ENCODE results near the gene SUSD6.
"Not testable (repeated sequence)": the region's sequence is repeated elsewhere in the genome, so short reads cannot be mapped to it uniquely, and the experiment has no call there.

The SUSD6 gene

GRCh38 chr14:69696633-69697557, 85.5 kb downstream of the SUSD6 start:
- H3K9me3 ChIP-seq (ENCODE audit: control insufficient read depth in 5 of 5, low read length in 5 of 5), result no peaks in the 10 kb centered on the region
- peaks cover 22 to 76% (median 64%) of the 10 kb centered on the region in 5 donors for H3K4me1 ChIP-seq (ENCODE audit: control insufficient read depth in 5 of 5, insufficient read depth in 5 of 5, low read length in 5 of 5)
- peak overlapping the region in 1 of 5 donors; percentile 5 for H3K9ac ChIP-seq (ENCODE audit: low read length in 5 of 5)
- no peaks in the 10 kb centered on the region for H3K27me3 ChIP-seq (ENCODE audit: control insufficient read depth in 5 of 5, insufficient read depth in 4 of 5, low read length in 5 of 5)
- no peak overlapping the region for H3K4me3 ChIP-seq (ENCODE audit: low read depth in 1 of 5, low read length in 5 of 5)
- no peaks in the 10 kb centered on the region for H3K36me3 ChIP-seq (ENCODE audit: control insufficient read depth in 5 of 5, insufficient read depth in 5 of 5, low read length in 5 of 5)
- H3K27ac ChIP-seq (ENCODE audit: low read depth, low read length), result peak overlapping the region; percentile 84

- no peak overlapping the region for H3K9ac ChIP-seq (ENCODE audit: low read length in 5 of 5)
These were observed 87.2 kb downstream of the SUSD6 start for GRCh38 chr14:69698572-69698971.

GRCh38 chr14:69699243-69699642, 87.8 kb downstream of the SUSD6 start:
- H3K27me3 ChIP-seq (ENCODE audit: control insufficient read depth in 5 of 5, insufficient read depth in 4 of 5, low read length in 5 of 5); H3K9ac ChIP-seq (ENCODE audit: low read length in 5 of 5); H3K4me3 ChIP-seq (ENCODE audit: low read depth in 1 of 5, low read length in 5 of 5); H3K27ac ChIP-seq (ENCODE audit: low read depth, low read length); H3K36me3 ChIP-seq (ENCODE audit: control insufficient read depth in 5 of 5, insufficient read depth in 5 of 5, low read length in 5 of 5); H3K9me3 ChIP-seq (ENCODE audit: control insufficient read depth in 5 of 5, low read length in 5 of 5): not testable (repeated sequence)
- H3K4me1 ChIP-seq (ENCODE audit: control insufficient read depth in 5 of 5, insufficient read depth in 5 of 5, low read length in 5 of 5), result peaks cover 12 to 76% (median 63%) of the 10 kb centered on the region in 5 donors

More at GRCh38 chr14:69698572-69698971, 87.2 kb downstream of the SUSD6 start:
- H3K9me3 ChIP-seq (ENCODE audit: control insufficient read depth in 5 of 5, low read length in 5 of 5), result no peaks in the 10 kb centered on the region
- H3K36me3 ChIP-seq (ENCODE audit: control insufficient read depth in 5 of 5, insufficient read depth in 5 of 5, low read length in 5 of 5), result peaks cover 0 to 4% (median 3%) of the 10 kb centered on the region in 5 donors
- no peak overlapping the region for H3K27ac ChIP-seq (ENCODE audit: low read depth, low read length)
- H3K4me1 ChIP-seq (ENCODE audit: control insufficient read depth in 5 of 5, insufficient read depth in 5 of 5, low read length in 5 of 5), result peaks cover 18 to 76% (median 64%) of the 10 kb centered on the region in 5 donors
- no peaks in the 10 kb centered on the region for H3K27me3 ChIP-seq (ENCODE audit: control insufficient read depth in 5 of 5, insufficient read depth in 4 of 5, low read length in 5 of 5)
- H3K4me3 ChIP-seq (ENCODE audit: low read depth in 1 of 5, low read length in 5 of 5), result no peak overlapping the region

DNA sequence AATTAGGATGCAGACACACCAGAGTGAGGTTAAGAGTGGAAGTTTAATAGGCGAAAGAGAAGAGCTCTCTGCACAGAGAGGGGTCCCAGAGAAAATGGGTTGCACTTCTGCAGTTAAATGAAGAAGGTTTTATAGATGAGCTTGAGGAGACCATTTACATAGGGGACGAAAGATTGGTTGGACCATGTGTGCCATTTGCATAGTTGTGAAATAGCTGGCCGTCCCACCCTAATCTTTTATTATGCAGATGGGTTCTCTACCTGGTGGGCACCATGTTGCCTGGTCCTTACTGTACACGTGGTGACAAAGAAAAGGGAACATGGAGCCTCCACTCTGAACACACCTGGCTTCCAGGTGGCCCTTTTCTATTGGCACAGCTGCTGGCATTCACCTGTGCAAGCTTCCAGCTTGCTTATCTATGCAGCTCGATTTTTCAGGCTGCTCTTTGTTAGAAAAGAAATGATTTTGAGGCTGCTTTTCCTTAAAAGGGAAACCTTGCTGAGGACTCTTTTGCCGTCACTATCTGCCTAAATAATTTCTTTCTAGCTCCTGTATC, 88.4 kb downstream of the SUSD6 start:
- H3K27me3 ChIP-seq (ENCODE audit: control insufficient read depth in 5 of 5, insufficient read depth in 4 of 5, low read length in 5 of 5), result no peaks in the 10 kb centered on the region
- peaks cover 0 to 13% (median 9%) of the 10 kb centered on the region in 5 donors for H3K36me3 ChIP-seq (ENCODE audit: control insufficient read depth in 5 of 5, insufficient read depth in 5 of 5, low read length in 5 of 5)
- peaks cover 9 to 76% (median 57%) of the 10 kb centered on the region in 5 donors for H3K4me1 ChIP-seq (ENCODE audit: control insufficient read depth in 5 of 5, insufficient read depth in 5 of 5, low read length in 5 of 5)
- H3K4me3 ChIP-seq (ENCODE audit: low read depth in 1 of 5, low read length in 5 of 5), result no peak overlapping the region
- no peak overlapping the region for H3K9ac ChIP-seq (ENCODE audit: low read length in 5 of 5)
- H3K27ac ChIP-seq (ENCODE audit: low read depth, low read length), result no peak overlapping the region
- no peaks in the 10 kb centered on the region for H3K9me3 ChIP-seq (ENCODE audit: control insufficient read depth in 5 of 5, low read length in 5 of 5)

DNA sequence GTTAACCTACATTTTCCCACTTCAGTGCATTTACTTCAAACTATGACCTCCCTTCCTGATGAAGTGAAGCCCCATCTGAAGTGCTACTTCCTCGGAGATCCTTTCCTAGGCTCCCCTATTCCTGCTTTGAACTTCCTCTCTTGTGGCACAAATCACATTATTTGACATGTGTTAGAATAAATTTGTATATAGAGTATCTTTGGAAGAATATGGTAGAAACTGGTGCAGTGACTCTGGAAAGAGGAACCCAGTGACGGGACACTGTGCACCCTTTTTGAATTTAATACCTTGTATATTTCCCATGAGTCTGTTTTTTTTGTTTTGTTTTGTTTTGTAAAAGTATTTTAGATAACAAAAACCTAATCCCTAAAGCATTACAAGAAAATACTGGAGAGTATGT, 89.2 kb downstream of the SUSD6 start:
- no peak overlapping the region for H3K27ac ChIP-seq (ENCODE audit: low read depth, low read length)

GRCh38 chr14:69701291-69701690, 89.9 kb downstream of the SUSD6 start:
- H3K36me3 ChIP-seq (ENCODE audit: control insufficient read depth in 5 of 5, insufficient read depth in 5 of 5, low read length in 5 of 5), result peaks cover 0 to 24% (median 13%) of the 10 kb centered on the region in 5 donors
- H3K27ac ChIP-seq (ENCODE audit: low read depth, low read length), result peak overlapping the region; percentile 32
- H3K9ac ChIP-seq (ENCODE audit: low read length in 5 of 5), result peak overlapping the region in 2 of 5 donors; percentile 0 to 21
- no peak overlapping the region for H3K4me3 ChIP-seq (ENCODE audit: low read depth in 1 of 5, low read length in 5 of 5)
- no peaks in the 10 kb centered on the region for H3K27me3 ChIP-seq (ENCODE audit: control insufficient read depth in 5 of 5, insufficient read depth in 4 of 5, low read length in 5 of 5)
- H3K4me1 ChIP-seq (ENCODE audit: control insufficient read depth in 5 of 5, insufficient read depth in 5 of 5, low read length in 5 of 5), result peaks cover 4 to 68% (median 42%) of the 10 kb centered on the region in 5 donors
- H3K9me3 ChIP-seq (ENCODE audit: control insufficient read depth in 5 of 5, low read length in 5 of 5), result no peaks in the 10 kb centered on the region

More for the DNA sequence above, 89.2 kb downstream of the SUSD6 start:
- Histone ChIP-seq H3K9ac (ENCODE audit: low read length in 5 of 5) (no peak overlapping the region), H3K9me3 (ENCODE audit: control insufficient read depth in 5 of 5, low read length in 5 of 5) (no peaks in the 10 kb centered on the region), H3K36me3 (ENCODE audit: control insufficient read depth in 5 of 5, insufficient read depth in 5 of 5, low read length in 5 of 5) (peaks cover 0 to 17% (median 11%) of the 10 kb centered on the region in 5 donors), H3K4me1 (ENCODE audit: control insufficient read depth in 5 of 5, insufficient read depth in 5 of 5, low read length in 5 of 5) (peaks cover 4 to 72% (median 49%) of the 10 kb centered on the region in 5 donors), H3K4me3 (ENCODE audit: low read depth in 1 of 5, low read length in 5 of 5) (no peak overlapping the region), H3K27me3 (ENCODE audit: control insufficient read depth in 5 of 5, insufficient read depth in 4 of 5, low read length in 5 of 5) (no peaks in the 10 kb centered on the region)

GRCh38 chr14:69701857-69702256, 90.5 kb downstream of the SUSD6 start:
- Histone ChIP-seq H3K9me3 (ENCODE audit: control insufficient read depth in 5 of 5, low read length in 5 of 5) (no peaks in the 10 kb centered on the region), H3K4me1 (ENCODE audit: control insufficient read depth in 5 of 5, insufficient read depth in 5 of 5, low read length in 5 of 5) (peaks cover 4 to 63% (median 39%) of the 10 kb centered on the region in 5 donors), H3K36me3 (ENCODE audit: control insufficient read depth in 5 of 5, insufficient read depth in 5 of 5, low read length in 5 of 5) (peaks cover 2 to 29% (median 17%) of the 10 kb centered on the region in 5 donors), H3K27me3 (ENCODE audit: control insufficient read depth in 5 of 5, insufficient read depth in 4 of 5, low read length in 5 of 5) (no peaks in the 10 kb centered on the region), H3K4me3 (ENCODE audit: low read depth in 1 of 5, low read length in 5 of 5) (no peak overlapping the region), H3K27ac (ENCODE audit: low read depth, low read length) (peak overlapping the region; percentile 32), H3K9ac (ENCODE audit: low read length in 5 of 5) (no peak overlapping the region)

DNA sequence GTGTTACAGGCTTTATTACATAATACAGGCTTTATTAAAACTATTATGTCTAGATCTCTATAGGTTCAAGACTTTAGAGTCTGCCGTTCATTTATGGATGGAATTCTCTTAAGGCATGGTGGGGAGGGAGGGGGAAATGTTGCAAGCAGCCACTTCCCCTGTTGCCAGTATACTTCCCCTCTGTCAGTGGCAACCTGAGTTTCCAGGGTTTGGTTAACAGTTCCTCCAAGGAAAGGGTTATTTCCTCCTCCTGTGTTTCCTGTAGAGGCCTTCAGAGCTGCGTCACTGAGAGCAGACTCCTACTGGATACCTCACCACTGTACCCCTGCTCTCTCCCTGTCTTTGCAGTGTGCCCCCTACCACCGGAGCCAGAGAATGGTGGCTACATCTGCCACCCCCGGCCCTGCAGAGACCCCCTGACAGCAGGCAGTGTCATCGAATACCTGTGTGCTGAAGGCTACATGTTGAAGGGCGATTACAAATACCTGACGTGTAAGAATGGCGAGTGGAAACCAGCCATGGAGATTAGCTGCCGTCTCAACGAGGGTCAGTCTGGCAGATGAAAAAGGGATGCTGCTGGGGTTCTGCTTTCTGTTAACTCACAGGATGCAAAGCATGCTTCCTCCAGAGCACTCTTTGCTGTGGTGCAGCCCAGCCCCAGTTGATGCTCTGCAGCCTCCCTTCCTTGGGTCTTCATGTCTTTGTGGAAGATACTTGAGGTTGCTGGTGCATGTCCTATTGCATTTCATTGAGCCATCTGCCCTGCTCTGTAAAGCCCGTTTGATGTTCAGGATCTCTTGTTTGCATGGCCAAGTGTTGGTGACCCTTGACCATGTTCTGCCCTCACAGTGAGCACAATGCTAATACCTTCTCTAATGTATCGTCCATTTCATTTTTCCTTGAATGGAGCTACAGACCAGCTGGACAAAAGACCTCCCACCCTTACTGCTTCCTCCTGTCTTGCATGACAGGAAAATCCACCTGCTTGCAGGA, 91.9 kb downstream of the SUSD6 start:
- Histone ChIP-seq H3K4me3 (ENCODE audit: low read depth in 1 of 5, low read length in 5 of 5) (peak overlapping the region in 1 of 5 donors; percentile 15), H3K27ac (ENCODE audit: low read depth, low read length) (peak overlapping the region; percentile 38), H3K36me3 (ENCODE audit: control insufficient read depth in 5 of 5, insufficient read depth in 5 of 5, low read length in 5 of 5) (peaks cover 4 to 34% (median 21%) of the 10 kb centered on the region in 5 donors), H3K9ac (ENCODE audit: low read length in 5 of 5) (no peak overlapping the region), H3K27me3 (ENCODE audit: control insufficient read depth in 5 of 5, insufficient read depth in 4 of 5, low read length in 5 of 5) (no peaks in the 10 kb centered on the region), H3K9me3 (ENCODE audit: control insufficient read depth in 5 of 5, low read length in 5 of 5) (no peaks in the 10 kb centered on the region), H3K4me1 (ENCODE audit: control insufficient read depth in 5 of 5, insufficient read depth in 5 of 5, low read length in 5 of 5) (peaks cover 4 to 55% (median 39%) of the 10 kb centered on the region in 5 donors)

GRCh38 chr14:69704319-69704718, 92.9 kb downstream of the SUSD6 start:
- Histone ChIP-seq H3K9ac (ENCODE audit: low read length in 5 of 5) (no peak overlapping the region), H3K27me3 (ENCODE audit: control insufficient read depth in 5 of 5, insufficient read depth in 4 of 5, low read length in 5 of 5) (no peaks in the 10 kb centered on the region), H3K36me3 (ENCODE audit: control insufficient read depth in 5 of 5, insufficient read depth in 5 of 5, low read length in 5 of 5) (peaks cover 9 to 44% (median 31%) of the 10 kb centered on the region in 5 donors), H3K4me3 (ENCODE audit: low read depth in 1 of 5, low read length in 5 of 5) (no peak overlapping the region), H3K4me1 (ENCODE audit: control insufficient read depth in 5 of 5, insufficient read depth in 5 of 5, low read length in 5 of 5) (peaks cover 4 to 57% (median 39%) of the 10 kb centered on the region in 5 donors), H3K27ac (ENCODE audit: low read depth, low read length) (peak overlapping the region; percentile 14), H3K9me3 (ENCODE audit: control insufficient read depth in 5 of 5, low read length in 5 of 5) (no peaks in the 10 kb centered on the region)
